Activated T-cell treated with anti-CD3 and anti-CD28 coated beads for 24 hours (primary cell): ENCODE data around the gene STIM2.
A peak's percentile ranks its signal among the peaks of the same experiment; 100 is the strongest.

ENCODE experiments used
- DNase-seq: peaks from one replicate; pipeline ENCODE4 v3.0.0-alpha.2; 2020; ENCODE audit warnings: low read depth

The STIM2 gene

DNA sequence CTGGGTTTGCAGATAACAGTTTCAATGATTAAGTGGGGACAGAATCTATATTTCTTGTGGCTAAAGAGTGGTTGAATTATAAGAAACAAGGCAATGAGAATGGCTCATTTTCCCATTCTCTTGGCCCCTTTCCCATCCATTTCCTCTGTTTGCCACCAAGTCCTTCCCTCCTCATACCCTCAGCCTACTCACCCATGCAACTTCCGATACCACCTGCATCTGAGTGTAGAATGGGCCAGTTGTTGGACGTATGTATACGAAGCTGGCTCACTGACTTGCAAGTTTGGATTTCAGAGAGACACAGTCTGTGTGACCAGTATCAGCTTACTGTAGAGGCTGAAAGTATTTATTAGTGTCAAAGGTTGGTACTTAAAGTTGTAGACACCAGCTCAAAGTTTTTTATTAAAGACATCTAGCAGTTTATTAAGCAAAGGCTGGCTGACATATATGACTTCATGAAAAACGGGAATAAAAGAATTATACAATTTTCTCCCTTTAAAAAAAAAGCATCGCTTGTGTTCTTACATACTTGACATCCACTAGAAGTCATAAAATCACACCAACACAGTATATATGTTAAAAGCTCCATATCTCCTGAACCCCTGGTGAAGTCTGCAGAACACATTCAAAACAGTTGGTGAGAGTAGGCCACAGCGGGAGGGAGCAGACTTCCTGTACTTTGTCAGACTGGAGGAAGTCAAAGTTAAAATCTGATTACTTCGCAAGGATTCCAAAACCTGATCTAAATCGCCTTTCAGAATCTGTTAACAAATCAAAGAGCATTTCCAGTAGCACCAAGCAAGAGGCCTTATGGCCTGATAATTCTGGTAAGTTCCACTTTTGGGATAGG lies 22.4 kb upstream of the STIM2 start:
- DNase-seq = no peak

DNA sequence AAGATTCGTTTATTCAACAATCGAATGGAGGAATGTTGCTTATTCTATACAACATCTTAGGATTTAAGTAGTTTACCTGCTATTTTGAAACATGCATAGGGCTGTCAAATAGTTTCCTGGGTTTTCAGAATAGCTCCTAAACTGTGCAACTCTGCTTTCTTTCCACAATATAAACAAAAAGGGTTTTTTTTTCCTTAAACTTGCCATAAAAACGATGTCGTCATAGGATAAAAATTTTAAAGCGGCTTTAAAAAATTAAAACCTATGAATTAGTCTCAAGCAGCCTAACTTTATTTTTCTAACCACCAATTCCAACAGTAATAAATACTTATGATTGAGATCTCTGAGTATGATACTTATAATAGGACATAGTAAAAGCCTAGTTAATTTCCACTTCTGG lies 21.6 kb upstream of the STIM2 start:
- DNase-seq = no peak

DNA sequence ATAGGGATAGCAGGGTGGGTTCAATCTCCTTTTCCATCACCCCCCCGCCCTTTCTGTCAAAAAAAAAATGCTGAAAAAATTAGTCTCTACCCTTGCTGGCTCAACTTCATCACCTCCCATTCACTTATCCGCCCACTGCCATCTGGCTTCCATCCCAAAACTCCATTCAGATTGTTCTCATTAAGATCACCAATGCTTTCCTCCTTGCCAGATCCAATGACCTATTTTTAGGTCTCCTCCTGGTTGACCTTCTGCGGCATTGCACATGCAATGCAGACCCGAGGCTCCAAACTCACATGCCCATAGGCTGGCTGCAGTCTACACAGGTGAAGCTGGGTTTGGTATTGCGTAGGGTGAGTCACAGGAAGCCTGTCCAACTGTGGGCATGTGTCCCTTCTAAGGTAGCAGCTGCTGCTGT lies 21.1 kb upstream of the STIM2 start:
- DNase-seq = no peak

DNA sequence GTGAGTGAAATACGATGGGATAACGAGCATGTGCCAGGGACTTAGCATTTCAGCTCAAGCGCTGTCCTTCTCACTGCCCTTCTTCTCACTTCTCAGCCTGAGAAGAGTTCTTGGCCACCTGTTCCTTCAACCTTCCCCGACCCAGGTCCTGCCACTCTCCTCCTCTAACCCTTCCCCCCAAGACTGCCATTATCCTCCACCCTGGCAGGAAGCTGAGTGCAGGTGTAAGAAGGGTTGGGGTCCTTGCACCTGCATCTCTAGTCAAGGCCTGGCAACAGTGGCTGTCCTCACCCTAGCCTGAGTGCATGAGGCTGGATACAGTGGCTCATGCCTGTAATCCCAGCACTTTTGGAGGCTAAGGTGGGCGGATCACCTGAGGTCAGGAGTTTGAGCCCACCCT lies 19.9 kb upstream of the STIM2 start:
- DNase-seq = no peak

DNA sequence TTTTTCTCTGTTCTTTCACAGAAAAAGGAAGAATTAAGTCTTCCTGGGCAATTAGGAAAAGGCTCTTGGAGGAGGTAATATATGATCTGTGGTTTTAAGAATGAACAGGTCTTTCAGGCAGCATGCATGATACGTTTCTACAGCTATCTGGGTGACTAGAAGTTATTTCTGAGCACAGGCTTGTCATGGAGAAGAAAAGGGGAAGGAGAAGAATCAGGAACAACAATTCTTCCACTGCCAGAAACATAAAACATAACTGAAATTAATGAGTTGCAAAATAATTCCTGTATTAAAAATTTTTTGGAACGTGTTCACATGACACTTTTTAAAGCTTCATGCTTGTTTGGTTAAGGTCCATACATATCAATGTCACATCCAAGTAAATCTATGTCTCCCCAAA lies 17.7 kb upstream of the STIM2 start:
- no peak for DNase-seq

DNA sequence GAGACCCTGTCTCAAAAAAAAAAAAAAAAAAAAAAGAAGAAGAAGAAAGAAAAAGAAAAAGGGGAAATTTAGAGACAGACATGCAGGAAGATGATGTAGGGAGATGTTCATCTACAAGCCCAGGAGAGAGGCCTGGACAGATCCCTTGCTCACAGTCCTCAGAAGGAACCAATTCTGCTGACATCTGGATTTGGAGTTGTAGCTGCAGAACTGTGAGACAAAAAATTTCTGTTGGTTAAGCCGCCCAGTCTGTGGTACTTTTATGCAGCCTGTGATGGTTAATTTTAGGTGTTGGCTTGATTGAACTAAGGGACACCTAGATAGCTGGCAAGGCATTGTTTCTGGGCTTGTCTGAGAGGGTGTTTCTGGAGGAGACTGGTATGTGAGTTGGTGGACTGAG lies 10.1 kb upstream of the STIM2 start:
- DNase-seq = no peak

DNA sequence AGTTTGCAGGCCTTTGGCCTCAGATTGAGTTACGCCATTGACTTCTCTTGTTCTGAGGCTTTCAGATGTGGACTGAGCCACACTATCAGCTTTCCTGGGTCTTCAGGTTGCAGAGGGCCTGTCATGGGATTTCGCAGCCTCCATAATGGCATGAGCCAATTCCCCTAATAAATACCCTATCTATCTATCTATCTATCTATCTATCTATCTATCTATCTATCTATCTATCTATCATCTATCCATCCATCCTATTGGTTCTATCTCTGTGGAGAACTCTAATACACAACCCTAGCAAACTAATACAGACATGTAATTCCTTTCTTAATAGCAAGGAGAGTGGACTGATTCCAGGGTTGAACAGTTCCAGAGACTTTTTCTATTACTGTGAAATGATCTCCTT lies 9.5 kb upstream of the STIM2 start:
- no peak for DNase-seq

DNA sequence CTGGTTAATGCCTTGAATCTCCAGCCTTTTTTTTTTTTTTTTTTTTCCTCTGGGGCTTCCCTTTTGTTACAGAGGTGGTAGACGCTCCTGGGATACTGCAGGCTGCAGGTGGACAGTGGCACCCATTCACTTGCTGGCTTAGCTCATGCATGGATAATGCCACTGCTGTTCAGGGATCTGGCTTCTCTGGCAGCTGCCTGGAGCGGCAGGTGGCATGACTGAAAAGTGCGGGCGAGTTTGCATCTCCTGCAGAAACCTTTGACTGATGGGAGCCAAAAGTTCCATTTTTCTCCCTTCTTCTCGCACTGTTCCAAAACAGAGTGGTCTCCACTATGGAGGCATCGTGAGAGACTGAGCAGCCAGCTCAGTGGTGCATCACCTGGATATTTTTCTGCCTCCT lies 5.9 kb upstream of the STIM2 start:
- DNase-seq = no peak

DNA sequence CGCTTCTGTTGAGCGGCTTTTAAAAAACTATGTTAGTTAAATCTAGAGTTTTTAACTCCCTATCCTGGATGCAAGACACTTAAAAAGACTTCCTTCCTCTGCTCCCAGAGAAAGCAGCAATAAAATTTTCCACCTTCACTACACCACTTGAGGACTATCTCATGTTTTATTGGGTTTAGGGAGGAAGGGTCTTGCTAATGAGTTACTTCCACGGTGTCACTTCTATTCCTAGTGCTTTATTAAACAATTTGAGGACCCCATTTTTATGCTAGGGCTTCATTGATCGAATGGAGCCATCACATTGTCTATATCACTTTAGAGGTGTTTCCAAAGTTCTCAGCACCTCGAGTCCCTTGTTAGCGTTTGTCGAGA lies 3.7 kb upstream of the STIM2 start:
- DNase-seq = no peak

DNA sequence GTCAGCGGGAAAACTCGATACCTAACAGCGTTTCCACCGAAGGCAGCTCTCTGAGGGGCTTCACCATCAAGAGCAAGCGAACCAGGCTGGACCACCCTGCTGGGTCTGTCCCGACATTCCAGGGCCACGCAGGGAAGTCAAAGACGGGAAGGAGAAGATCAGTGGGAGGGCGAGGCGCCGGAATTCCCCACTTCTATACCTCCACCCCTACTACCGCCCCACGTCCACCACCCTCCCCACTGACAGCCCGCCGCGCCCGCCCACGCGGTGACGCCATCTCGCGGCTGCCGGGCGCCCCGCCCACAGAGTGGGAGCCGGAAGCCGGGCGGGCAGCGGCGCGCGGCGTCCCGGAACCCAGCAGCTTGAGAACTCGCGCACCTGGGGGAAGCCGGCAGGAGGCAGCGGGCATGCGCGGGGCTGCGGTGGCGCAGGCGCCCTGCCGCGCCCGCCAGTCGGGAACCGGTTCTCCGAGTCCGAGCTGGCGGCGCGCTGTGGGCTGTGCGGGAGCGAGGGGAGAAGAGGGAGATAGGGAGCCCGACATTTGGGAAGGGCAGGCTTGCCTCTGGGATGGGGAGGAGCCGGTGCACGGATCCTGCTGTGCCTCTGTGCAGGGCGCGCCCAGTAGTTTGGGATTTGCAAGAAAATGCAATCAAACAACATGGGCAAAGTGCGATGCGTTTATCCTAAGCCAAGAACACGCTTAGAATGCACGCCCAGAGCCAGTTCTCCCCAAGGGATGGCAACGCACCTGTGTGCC lies 3.2 kb upstream of the STIM2 start:
- peak; percentile 88 for DNase-seq

DNA sequence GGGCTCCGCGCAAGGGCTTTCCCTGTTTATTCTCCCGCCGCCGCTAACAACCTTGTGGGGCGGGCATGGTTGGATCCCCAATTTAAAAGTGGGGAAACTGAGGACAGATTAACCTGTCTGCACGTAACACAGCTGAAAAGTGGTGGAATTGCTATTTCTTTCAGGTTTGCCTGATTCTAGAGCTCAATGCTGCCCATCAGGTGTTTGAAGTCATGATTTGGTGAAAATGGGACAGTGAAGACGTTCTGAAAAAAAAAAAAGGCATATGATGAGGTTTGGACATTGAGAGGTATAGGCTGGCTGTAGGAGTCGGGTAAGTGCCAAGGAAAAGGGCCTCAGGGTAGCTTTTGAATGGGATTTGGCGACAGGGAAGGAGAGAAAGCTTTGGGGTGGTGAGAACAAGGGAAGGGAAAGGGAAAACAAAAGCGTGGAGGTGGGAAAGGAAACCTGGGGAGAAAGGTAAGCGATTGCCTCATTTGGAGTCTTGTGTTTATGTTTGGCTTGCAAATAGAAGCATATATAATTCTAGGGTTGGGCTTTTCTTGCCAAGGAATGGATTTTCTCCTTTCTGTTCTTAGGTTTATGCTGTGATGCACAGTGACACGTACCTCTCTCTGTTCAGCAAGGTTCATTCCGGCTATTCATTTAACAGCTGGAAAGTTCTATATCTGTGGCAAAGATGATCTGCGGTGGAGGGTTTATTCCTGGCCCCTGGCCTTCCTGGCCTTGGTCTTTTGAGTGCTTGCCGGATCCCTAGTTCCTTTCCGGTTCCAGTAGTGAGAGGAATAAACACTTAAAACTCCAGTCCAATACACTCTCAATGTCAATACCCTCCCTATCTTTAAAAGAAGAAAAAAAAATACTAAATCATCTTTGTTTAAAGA lies 2.4 kb upstream of the STIM2 start:
- no peak for DNase-seq

DNA sequence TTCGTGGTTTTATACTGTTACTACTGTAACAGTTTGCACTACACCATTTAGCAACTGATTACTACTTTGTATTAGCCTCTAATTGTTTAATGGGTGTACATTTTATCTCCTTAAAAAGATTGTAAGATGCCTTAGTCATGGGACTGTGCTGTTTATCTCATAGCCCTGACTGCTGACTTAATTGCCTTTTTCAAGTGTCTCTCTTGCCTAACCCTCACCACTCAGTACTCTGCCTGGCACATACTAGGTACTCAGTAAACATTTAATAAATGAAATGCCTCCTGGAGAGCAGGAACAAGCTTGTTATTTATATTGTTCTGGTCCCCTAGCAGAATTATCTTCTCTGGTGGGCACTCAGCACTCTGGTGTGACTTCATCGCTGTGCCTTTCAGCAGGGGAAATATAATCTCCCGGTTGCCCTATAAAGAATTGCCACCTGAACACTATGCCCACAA lies 1.7 kb upstream of the STIM2 start:
- no peak for DNase-seq

DNA sequence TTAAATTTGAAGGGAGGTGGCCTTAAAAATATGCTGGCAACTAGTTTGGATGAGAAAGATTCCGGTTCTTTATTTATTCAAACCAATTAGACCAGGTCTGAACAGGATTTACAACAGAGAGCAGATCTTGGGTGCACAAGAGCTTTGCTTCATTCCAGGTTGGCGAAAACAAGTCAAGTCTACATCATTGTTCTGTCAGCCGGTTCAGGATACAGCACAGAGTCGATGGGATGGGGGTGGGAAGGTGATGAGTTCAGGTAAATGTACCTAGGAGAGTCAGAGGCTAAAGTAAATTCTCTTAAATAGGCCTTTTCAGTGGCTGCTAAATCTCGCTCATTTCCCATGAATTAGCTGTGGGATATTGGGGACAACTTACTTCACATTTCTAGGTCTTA lies 882 bp upstream of the STIM2 start:
- no peak for DNase-seq

DNA sequence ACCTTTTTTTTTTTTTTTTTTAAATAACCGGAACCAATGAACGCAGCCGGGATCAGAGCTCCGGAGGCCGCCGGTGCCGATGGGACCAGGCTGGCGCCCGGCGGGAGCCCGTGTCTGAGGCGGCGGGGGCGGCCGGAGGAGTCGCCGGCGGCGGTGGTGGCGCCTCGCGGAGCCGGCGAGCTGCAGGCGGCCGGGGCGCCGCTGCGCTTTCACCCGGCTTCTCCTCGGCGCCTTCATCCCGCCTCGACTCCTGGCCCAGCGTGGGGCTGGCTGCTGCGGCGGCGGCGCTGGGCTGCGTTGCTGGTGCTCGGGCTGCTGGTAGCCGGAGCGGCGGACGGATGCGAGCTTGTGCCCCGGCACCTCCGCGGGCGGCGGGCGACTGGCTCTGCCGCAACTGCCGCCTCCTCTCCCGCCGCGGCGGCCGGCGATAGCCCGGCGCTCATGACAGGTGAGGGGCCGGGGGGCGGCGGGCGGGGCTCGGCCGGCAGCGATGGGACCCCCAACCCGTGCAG lies 337 bp downstream of the STIM2 start:
- DNase-seq = peak; percentile 37

DNA sequence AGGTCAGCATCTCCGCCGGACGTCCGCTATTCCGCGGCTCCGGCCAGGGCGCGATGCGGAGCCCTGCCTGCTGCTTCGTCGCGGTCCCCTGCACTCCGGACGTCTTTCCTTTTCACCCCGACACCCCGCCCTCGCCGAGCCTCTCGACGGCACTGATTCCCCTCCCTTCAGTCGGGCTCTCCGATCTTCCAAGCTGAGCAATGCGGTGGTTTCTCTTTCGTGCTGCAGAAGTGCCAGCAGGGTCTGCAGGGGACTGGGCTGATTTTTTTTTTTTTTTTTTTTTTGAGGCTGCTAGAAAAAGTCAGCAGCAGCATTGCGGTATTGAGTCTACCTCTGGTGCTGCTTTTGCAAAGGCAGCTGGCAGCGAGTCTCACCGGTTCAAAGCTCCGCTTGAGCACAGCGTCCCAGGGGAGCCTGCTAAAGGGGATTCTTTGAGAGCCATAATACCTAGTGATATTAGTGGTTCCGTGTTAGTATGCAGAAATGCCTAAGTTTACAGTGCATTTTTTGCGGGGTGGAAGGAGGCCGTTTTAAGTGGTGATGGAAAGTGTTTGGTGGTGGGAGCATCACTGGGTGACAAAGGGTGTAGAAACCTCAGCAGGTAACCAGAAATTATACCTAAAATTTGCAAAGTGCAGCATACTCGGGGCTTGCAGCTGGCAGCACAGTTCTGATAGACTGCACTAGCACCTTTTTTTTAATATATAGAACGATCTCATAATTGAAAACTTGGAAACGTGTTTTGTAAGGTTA lies 969 bp downstream of the STIM2 start:
- DNase-seq = peak; percentile 63

DNA sequence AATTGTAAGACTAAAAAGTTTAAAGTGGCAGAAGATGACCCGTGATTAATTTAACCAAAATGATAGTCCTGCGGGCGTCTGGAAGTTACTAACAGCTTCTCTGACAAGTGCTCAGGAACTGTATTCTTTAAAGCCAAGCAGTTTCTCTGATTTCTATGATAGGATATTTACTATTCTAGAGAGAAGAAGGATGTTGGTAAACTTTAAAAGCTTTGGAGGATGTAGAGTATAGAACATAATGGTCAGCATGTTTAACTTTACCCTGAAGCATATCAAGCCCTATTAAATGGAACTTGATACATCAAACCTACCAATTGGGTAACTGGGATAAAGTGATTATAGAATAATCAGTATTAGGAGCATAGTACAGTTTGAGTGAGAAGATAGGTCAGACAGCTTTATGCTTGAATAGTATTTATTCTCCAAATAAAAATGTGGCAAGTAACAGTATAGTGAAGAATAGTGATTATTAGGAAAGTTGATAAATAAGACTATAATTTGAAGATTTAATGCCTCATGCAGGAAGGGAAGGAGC lies 1.8 kb downstream of the STIM2 start:
- no peak for DNase-seq

DNA sequence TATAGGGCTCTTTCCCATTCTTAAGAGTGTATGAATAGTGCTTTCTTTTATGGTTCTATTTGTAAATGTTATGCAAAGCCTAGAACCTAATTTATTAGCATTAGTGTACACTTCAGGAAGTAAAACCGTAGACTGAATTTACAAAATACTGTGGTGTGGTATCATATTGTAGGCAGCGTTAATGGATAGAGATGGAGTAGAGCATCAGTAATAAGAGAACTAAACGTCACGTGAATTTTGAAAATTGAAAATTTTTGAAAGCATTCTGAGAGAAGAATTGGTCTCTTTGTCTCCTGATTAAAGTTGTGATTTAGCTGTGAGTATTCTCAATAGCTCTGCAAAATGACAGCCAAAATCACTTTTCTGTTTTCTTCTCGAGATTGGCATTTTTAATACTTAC lies 2.9 kb downstream of the STIM2 start:
- DNase-seq = no peak

DNA sequence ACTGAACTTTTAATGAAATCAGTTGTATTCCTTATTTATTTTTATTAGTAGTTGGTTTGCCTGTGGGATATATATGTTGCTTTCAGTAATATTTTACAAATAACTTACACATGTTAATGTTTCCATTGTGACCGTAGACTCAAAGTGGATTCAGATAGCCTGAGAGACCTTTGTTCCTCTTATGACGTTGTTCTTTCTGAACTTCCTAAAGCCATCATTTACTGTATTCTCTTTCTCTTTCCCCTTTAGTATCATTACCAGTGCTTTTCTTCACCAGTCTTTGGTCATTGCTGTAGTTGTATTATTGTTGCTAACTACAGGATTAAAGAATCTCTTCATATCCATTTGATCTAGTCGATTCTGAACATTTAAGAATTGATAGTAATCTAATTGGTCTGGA lies 4.3 kb downstream of the STIM2 start:
- DNase-seq = no peak

DNA sequence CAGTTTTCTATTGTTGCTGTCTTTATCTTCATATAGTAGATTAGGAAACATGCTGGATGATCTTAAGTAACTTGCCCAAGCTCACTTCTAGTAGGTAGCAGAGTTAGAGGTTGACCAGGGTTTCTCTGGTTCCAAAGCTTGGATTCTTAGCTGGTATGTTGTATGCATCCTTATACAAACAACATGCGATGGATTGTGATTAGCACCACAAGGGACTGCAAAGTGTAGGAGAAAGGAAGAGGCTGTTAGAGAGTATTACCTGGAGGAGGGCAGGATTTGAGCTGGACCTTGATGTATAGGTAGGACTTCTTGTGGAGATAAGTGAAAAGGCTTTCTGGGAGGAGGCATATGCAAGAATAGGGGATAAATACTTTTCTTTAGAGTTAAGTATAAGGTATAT lies 5.6 kb downstream of the STIM2 start:
- DNase-seq = no peak

DNA sequence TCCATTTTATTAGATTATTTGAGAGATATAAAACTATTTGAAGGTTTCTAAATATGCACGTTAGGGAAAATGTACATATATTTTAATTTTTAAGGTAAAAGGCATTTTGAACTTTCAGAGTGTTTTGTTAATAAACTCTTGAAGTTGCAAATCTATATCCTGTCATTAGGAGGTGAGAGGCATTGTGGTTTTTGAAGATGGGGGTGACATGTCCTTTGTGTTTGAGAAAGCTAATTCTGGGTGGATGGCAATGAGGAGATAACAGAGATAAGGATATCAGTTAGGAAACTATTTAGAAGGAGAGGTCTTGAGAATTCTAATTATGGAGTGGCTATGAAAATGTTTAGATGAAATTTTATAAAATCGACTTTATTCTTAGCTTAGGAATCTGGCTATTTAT lies 6.1 kb downstream of the STIM2 start:
- DNase-seq = no peak

DNA sequence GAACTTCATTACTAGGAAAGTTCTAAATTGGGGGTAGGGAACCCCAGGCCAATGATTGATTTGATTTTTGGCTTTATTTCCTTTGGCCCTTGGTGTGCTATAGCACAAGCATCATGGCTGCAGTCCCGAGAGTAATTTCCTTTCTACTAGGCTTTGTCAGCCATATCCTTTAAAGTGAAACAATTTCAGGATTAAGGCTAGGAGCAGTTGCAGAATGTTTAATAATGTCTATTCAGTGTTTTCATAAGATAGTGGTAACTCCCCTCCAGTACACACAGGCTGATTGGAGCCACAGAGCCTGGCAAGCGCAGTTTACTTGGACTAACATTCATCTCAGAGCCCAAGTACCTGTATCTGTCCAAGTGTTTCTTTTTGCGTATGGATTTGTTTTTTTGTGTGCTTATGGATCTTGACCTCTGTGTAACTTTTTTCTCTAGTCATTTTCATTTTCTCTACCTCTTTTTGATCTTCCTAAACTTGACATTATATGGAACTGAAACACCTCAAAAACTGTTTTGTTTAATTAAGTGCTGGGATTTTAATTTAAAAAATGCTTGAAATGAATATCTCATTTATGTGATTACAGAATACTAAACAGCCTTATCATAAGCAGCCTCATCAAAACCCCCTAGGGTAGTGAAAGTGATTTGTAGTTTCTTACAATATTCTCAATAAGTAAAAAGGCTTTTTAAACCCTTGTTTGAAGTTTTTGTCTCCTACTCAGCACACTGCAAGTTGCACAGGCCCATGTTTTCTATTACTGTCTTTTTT lies 7.5 kb downstream of the STIM2 start:
- DNase-seq = no peak
